GM23248 (cell line): ENCODE results near the gene SSX2IP.

Source experiments
- EZH2 ChIP-seq: fragments of 200-600 bp; sonication (generic); IDR thresholded peaks from 2 replicates; pipeline ENCODE4 v1.6.1; 2018; ENCODE audit warnings: antibody characterized with exemption, mild to moderate bottlenecking; ENCODE audit not compliant: insufficient read depth, poor library complexity, severe bottlenecking
- EZH2phosphoT487 ChIP-seq: fragments of 200-600 bp; sonication (generic); IDR thresholded peaks from 2 replicates; pipeline ENCODE4 v1.6.1; 2018; ENCODE audit warnings: antibody characterized with exemption, moderate library complexity, mild to moderate bottlenecking, low read depth; ENCODE audit not compliant: insufficient read depth

DNA sequence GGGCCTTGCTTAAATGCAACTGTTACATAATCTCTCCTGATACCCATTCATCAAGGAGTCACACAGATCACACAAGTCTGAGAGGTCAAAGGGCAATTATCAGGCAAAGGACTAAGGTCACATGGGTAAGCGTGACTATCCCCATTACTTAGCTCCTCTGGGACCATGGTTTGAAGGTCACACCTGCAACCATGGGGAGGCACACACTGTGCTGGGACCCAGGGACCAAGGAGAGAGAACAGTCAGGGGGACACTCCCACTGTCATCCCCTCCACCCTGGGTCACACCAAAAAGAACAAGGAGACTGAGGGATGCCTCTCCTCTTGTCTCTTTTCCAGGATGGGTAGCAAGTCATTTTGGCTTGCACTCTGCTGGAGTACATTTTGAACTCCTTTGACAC is 85.1 kb downstream of the SSX2IP start:
- TF ChIP-seq EZH2phosphoT487, result no peak
- TF ChIP-seq EZH2, result no peak
